ENCODE data around the gene ZBP1. TPM values are rescaled to one million over a fixed set of nuclear protein-coding genes. Genes with fewer than 3 reads are reported as not detected.

Gene ZBP1
- polyA plus RNA-seq, 1 of the 3 experiments (the other 2 are of a cell fraction): not detected

DNA sequence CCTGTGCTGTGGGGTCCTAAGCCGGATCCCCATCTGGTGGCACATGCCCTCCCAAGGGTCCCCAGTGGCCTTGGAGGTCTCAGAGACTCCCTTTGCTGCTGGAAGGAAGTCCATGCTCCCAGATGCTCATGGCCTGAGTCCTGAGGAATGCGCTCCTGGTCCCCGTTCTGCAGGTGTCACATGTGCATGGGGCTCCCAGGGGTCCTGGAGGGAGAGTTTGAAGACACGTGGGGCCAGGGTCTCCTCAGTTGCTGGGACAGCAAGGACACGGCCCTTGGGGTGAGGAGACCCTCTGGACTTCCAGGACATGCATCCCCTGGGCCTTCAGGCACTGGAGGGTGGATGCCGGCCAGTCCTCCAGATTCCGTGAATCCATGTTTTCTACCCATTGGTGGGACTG lies 11.7 kb downstream of the ZBP1 start (continued):
- TF ChIP-seq, protein P1, sequence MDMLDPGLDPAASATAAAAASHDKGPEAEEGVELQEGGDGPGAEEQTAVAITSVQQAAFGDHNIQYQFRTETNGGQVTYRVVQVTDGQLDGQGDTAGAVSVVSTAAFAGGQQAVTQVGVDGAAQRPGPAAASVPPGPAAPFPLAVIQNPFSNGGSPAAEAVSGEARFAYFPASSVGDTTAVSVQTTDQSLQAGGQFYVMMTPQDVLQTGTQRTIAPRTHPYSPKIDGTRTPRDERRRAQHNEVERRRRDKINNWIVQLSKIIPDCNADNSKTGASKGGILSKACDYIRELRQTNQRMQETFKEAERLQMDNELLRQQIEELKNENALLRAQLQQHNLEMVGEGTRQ (IDR thresholded peaks at IDR 0.05; ENCODE audit: borderline replicate concordance, low read depth, low read length): no peak
- TF ChIP-seq FOSL2 (IDR thresholded peaks at IDR 0.05; ENCODE audit: borderline replicate concordance, low read depth): no peak
- no peak for TF ChIP-seq NRF1 (IDR thresholded peaks at IDR 0.05; ENCODE audit: low read depth, low read length)
- no peak for TF ChIP-seq RAD21 (IDR thresholded peaks at IDR 0.05; ENCODE audit: low read length)
- no peak for TF ChIP-seq EZH2phosphoT487 (IDR thresholded peaks at IDR 0.05; ENCODE audit: borderline replicate concordance, low read depth)
- TF ChIP-seq, protein P2, sequence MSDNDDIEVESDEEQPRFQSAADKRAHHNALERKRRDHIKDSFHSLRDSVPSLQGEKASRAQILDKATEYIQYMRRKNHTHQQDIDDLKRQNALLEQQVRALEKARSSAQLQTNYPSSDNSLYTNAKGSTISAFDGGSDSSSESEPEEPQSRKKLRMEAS (IDR thresholded peaks at IDR 0.05; ENCODE audit: low read depth): no peak
- TF ChIP-seq NFIC (IDR thresholded peaks at IDR 0.05; ENCODE audit: borderline replicate concordance): no peak

DNA sequence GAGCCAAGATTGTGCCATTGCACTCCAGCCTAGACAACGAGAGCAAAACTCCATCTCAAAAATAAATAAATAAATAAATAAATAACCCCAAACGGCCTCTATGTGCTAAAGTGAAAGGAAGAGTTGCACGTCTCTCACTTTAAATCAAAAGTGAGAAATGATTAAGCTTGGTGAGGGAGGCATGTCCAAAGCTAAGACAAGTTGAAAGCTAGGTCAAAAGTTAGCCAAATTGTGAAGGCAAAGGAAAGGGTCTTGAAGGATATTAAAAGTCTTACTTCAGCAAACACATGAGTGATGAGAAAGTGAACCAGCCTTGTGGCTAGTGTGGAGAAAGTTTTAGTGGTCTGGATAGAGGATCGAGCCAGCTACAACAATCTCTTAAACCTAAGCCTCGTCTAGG lies 14.3 kb downstream of the ZBP1 start:
- WGBS (ENCODE audit: low lambda C conversion rate): 47% methylated on average over 5 of the region's 5 CpGs
- Histone ChIP-seq H3K9me3 (no peaks in the 10 kb centered on the region), H3K9me2 (no peaks in the 10 kb centered on the region), H3K9ac (no peak overlapping the region), H4K20me1 (ENCODE audit: insufficient read depth) (no peaks in the 10 kb centered on the region), H3K27me3 (ENCODE audit: insufficient read depth) (no peaks in the 10 kb centered on the region; the same call in 1 of the 2 replicates), H3K4me1 (ENCODE audit: control insufficient read depth in 1 of 2, insufficient read depth in 2 of 2, low read depth in 1 of 2, low read length in 1 of 2) (no peaks in the 10 kb centered on the region), H3F3A (replicated peaks; ENCODE audit: insufficient read depth) (no peaks in the 10 kb centered on the region), H3K36me3 (replicated peaks in 1 of 2; ENCODE audit: control insufficient read depth in 1 of 2, insufficient read depth in 2 of 2, low read length in 1 of 2) (no peaks in the 10 kb centered on the region), H3K27ac (ENCODE audit: low read depth in 2 of 2, low read length in 1 of 2) (no peak overlapping the region), H2AFZ (ENCODE audit: low read depth) (no peak overlapping the region), H3K4me2 (no peak overlapping the region), H3K4me3 (ENCODE audit: low read depth in 2 of 2, low read length in 1 of 2) (no peak overlapping the region), H3K79me2 (ENCODE audit: insufficient read depth) (no peaks in the 10 kb centered on the region)
- no peak for DNase-seq
- ChIA-PET POLR2A (no interaction called here), CTCF (interaction anchor here (1.5 to 2.5 kb wide), 3 partner anchors 8 to 604 kb away, joined by 5 to 25 read pairs (median 10); no protein-coding TSS in a partner anchor)
- TF ChIP-seq GABPA (IDR thresholded peaks at IDR 0.05; ENCODE audit: low read depth) (no peak), RFX5 (IDR thresholded peaks at IDR 0.05; ENCODE audit: low read length) (no peak), FOXM1 (IDR thresholded peaks at IDR 0.05; ENCODE audit: low read depth) (no peak), TEAD4 (IDR thresholded peaks at IDR 0.05; ENCODE audit: borderline replicate concordance, insufficient read depth) (no peak), RXRA (IDR thresholded peaks at IDR 0.05; ENCODE audit: borderline replicate concordance, low read depth) (no peak)

DNA sequence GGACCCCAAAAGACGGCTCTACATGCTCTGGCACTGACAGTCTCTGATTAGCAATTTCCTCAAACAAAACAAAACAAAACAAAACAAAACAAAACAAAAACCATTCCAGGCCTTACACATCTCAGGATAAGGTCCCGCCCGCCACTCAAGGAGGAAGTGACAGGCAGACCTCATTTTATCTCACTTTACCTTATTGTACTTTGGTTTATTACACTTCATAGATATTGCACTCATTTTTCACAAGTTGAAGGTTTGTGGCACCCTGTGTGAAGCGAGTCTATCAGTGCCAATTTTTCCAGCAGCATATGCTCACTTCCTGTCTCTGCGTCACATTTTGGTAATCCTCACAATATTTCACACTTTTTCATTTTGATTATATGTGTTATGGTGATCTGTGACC lies 15.2 kb downstream of the ZBP1 start:
- no peaks in the 10 kb centered on the region for H3K4me1 ChIP-seq (ENCODE audit: control insufficient read depth in 1 of 2, insufficient read depth in 2 of 2, low read depth in 1 of 2, low read length in 1 of 2)
- H3K4me3 ChIP-seq (ENCODE audit: low read depth in 2 of 2, low read length in 1 of 2): no peak overlapping the region
- CTCF ChIA-PET: interaction anchor here (0.6 to 0.8 kb wide), 4 partner anchors 9 to 575 kb away, joined by 3 read pairs; no protein-coding TSS in a partner anchor
- H3K79me2 ChIP-seq (ENCODE audit: insufficient read depth): no peaks in the 10 kb centered on the region
- H3K9ac ChIP-seq: no peak overlapping the region
- H3K9me2 ChIP-seq: no peaks in the 10 kb centered on the region
- H3K27me3 ChIP-seq (ENCODE audit: insufficient read depth): no peaks in the 10 kb centered on the region; the same call in 1 of the 2 replicates
- WGBS (ENCODE audit: low lambda C conversion rate): 73% methylated on average over 5 of the region's 5 CpGs
- no peaks in the 10 kb centered on the region for H3K9me3 ChIP-seq
- no peak for DNase-seq
- no peaks in the 10 kb centered on the region for H3K36me3 ChIP-seq (replicated peaks in 1 of 2; ENCODE audit: control insufficient read depth in 1 of 2, insufficient read depth in 2 of 2, low read length in 1 of 2)
- no peak overlapping the region for H3K27ac ChIP-seq (ENCODE audit: low read depth in 2 of 2, low read length in 1 of 2)
- POLR2A ChIA-PET: no interaction called here
- no peak overlapping the region for H2AFZ ChIP-seq (ENCODE audit: low read depth)
- no peak overlapping the region for H3K4me2 ChIP-seq
- H3F3A ChIP-seq (replicated peaks; ENCODE audit: insufficient read depth): no peaks in the 10 kb centered on the region
- no peak for TF ChIP-seq SIN3A (IDR thresholded peaks at IDR 0.05; ENCODE audit: borderline replicate concordance, low read depth, low read length)
- H4K20me1 ChIP-seq (ENCODE audit: insufficient read depth): no peaks in the 10 kb centered on the region
